Right lung (tissue), 5 donors: ENCODE measurements around the gene RAB8B. TPM values are rescaled to one million over a fixed set of nuclear protein-coding genes. Genes with fewer than 3 reads are reported as not detected.
"Not testable (repeated sequence)": the region's sequence is repeated elsewhere in the genome, so short reads cannot be mapped to it uniquely, and the experiment has no call there.

ENCODE experiments used
- DNase-seq, 2 donors: peaks; one replicate each; pipeline ENCODE4 v3.0.0-alpha.2; 2013
- polyA plus RNA-seq, 5 donors: library from polyadenylated mRNA; unstranded; fragments of 120-200 nt; gene quantifications; one replicate each; pipeline versions ENCODE4 v1.2.1 to v1.2.3, GENCODE V29; 2013; ENCODE audit warnings: inconsistent platforms in 1 of 5, low replicate concordance in 1 of 5; ENCODE audit not compliant: insufficient read length in 5 of 5, insufficient read depth in 1 of 5

Gene RAB8B
- polyA plus RNA-seq, 5 donors, result 36.7 to 72.5 (median 64.0) TPM

- peak; percentile 64 to 68 for DNase-seq
These were observed 44.4 kb downstream of the RAB8B start for GRCh38 chr15:63233667-63234423.

GRCh38 chr15:63234451-63234870, 45.1 kb downstream of the RAB8B start:
- DNase-seq, result peak; percentile 78

- no peak for DNase-seq
These were observed 46.9 kb downstream of the RAB8B start for GRCh38 chr15:63236272-63236671.

GRCh38 chr15:63237086-63237485, 47.7 kb downstream of the RAB8B start:
- DNase-seq, result not testable (repeated sequence)

- no peak for DNase-seq
These were observed 48.8 kb downstream of the RAB8B start for GRCh38 chr15:63238171-63238570.

- no peak for DNase-seq
These were observed 49.4 kb downstream of the RAB8B start for GRCh38 chr15:63238796-63239195.

- DNase-seq, result no peak
These were observed 50.7 kb downstream of the RAB8B start for GRCh38 chr15:63240109-63240508.

GRCh38 chr15:63241316-63241715, 51.9 kb downstream of the RAB8B start:
- DNase-seq, result no peak

GRCh38 chr15:63243101-63243500, 53.7 kb downstream of the RAB8B start:
- DNase-seq, result peak in 1 of 2 donors; percentile 59

- no peak for DNase-seq
These were observed 54.4 kb downstream of the RAB8B start for GRCh38 chr15:63243776-63244175.

- no peak for DNase-seq
These were observed 55.0 kb downstream of the RAB8B start for GRCh38 chr15:63244399-63244798.

GRCh38 chr15:63244976-63245645, 55.7 kb downstream of the RAB8B start:
- no peak for DNase-seq

- peak in 1 of 2 donors; percentile 56 for DNase-seq
These were observed 57.5 kb downstream of the RAB8B start for GRCh38 chr15:63246691-63247469.

- no peak for DNase-seq
These were observed 61.0 kb downstream of the RAB8B start for GRCh38 chr15:63250312-63250965.

- no peak for DNase-seq
These were observed 62.3 kb downstream of the RAB8B start for GRCh38 chr15:63251701-63252100.

GRCh38 chr15:63252292-63252691, 62.9 kb downstream of the RAB8B start:
- DNase-seq, result no peak

GRCh38 chr15:63254991-63255390, 65.6 kb downstream of the RAB8B start:
- no peak for DNase-seq

GRCh38 chr15:63255489-63255990, 66.1 kb downstream of the RAB8B start:
- no peak for DNase-seq

- DNase-seq, result no peak
These were observed 67.2 kb downstream of the RAB8B start for GRCh38 chr15:63256433-63257274.

GRCh38 chr15:63258658-63259057, 69.3 kb downstream of the RAB8B start:
- DNase-seq, result no peak

GRCh38 chr15:63260791-63261190, 71.4 kb downstream of the RAB8B start:
- DNase-seq, result no peak
